SIG-M5 (cell line): ENCODE measurements around the gene ZNF318.

Source experiments
- DNase-seq: peaks from one replicate; lab custom pipeline; 2025; lab: John Stamatoyannopoulos, UW

Gene ZNF318

DNA sequence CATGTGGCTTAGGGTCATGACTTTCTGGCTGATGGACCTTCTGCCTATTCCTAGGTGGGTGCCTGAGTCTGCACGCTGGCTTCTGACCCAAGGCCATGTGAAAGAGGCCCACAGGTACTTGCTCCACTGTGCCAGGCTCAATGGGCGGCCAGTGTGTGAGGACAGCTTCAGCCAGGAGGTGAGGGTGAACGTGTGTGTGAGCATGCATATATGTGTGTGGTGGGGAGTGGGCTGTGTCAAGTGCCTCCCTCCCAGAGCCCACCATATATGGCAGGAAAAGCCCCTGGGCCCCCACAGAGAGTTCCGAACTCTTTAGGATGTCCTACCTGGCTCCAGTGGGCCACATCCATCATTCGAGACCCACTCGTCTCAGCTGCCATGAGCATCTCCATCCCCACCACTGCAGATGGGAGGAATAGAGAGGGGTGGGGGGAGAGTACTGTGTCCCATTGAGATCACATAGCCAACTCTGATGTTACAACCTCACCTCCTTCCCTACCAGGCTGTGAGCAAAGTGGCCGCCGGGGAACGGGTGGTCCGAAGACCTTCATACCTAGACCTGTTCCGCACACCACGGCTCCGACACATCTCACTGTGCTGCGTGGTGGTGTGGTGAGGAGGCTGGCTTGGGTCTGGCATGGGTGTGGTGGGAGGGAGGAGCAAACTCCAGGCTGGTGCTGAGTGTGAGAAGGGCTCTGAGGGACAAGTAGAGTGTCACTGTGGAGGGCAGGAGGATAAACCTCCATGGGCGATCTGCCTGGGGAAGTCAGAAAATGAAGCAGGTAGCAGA, 68.2 kb downstream of the ZNF318 start:
- no peak for DNase-seq

DNA sequence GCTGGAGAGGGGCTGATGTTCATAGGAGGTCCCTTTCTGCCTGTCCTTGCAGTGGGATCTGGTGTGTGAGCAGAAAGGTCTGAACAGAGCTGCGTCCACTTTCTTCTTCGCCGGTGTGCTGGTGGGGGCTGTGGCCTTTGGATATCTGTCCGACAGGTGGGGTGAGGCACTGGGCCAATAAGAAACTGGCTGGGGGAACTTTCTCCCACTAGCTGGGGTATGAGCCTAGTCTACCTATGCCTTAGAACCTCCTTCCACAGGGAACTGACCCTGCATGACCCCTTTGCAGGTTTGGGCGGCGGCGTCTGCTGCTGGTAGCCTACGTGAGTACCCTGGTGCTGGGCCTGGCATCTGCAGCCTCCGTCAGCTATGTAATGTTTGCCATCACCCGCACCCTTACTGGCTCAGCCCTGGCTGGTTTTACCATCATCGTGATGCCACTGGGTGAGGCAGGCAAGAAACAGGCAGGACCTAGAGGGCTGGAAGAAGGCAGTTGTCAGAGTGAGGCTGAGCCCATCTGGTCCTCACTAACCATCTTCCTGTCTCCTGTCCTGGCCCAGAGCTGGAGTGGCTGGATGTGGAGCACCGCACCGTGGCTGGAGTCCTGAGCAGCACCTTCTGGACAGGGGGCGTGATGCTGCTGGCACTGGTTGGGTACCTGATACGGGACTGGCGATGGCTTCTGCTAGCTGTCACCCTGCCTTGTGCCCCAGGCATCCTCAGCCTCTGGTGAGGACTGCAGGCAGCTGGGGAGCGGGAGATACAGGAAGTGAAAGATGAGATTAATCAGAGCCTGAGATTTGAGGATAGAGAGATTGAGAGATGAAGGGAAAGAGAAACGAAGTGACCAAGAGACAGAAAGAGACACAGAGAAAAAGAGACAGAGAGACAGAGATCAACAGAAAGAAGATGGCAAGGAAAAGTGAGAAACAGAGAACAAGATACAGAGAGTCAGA, 69.8 kb downstream of the ZNF318 start:
- no peak for DNase-seq

DNA sequence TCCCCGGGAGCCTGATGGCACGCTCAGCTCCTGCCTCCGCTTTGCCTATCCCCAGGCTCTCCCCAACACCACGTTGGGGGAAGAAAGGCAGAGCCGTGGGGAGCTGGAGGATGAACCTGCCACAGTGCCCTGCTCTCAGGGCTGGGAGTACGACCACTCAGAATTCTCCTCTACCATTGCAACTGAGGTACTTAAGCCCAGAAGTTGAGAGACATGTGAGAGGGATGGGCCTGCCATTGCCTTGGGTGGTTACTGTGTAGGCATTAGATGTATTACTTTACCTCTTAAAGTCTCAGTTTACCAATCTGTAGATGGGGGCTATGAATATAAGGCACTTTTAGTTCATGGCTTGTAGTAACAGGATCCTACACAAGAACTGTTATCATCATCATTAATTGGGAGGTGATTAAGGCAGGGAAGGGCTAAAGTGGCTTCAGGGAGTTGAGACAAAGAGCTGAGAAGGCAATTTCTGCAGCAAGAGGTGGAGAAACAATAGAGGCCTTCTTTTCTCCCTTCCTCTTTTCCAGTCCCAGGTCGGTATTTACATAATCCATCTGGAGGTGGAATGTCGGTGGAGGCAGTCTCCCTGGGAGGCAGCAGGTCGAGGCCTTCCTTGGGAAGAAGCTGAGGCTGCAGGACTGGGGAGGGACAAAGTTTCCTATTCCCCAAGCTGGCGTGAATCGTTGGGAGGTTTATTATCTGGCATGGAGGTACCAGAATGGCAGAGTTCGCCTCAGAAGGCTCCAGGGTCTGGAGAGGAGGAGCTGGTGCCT, 70.7 kb downstream of the ZNF318 start:
- DNase-seq: no peak

DNA sequence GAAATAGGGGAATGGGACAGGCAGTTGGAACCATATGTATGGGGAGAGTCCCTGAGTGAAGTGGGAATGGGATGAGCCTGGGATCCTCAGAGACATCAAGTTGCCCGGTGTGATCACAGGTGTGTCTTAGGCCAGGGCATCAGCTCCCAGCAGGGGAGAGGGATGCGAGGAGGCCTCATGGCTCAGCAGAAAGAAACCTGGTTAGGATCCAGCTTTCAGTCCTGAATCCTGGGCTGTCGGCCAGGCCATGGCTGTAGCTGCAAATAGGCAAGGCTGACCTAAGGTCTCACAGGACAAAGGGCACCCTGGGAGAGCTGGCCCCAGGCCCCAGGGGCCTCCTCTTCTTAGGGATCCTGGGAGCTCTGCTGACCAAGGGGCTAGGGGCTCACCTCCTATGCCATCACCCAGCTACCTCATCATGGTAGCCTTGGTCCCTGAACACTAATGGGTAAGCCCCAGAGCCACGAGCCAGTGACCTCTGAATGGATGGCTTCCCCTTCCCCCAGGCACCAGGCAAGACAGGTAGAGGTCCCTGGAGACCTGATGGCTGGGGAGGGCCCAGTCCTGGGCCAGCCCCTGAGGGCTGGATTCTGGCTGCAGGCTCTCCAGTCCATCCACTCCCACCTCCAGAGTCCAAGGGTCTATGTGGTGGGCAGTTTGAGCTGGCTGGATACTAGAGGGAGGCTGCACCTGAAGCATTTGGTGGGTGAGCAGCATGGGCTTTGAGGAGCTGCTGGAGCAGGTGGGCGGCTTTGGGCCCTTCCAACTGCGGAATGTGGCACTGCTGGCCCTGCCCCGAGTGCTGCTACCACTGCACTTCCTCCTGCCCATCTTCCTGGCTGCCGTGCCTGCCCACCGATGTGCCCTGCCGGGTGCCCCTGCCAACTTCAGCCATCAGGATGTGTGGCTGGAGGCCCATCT, 71.5 kb downstream of the ZNF318 start, which contains the start of gene SLC22A7:
TSS of gene SLC22A7 (plus strand) at position 617 of the 921 bp plus-strand sequence. CDS start at position 716, 99 bp downstream.
- DNase-seq: no peak

DNA sequence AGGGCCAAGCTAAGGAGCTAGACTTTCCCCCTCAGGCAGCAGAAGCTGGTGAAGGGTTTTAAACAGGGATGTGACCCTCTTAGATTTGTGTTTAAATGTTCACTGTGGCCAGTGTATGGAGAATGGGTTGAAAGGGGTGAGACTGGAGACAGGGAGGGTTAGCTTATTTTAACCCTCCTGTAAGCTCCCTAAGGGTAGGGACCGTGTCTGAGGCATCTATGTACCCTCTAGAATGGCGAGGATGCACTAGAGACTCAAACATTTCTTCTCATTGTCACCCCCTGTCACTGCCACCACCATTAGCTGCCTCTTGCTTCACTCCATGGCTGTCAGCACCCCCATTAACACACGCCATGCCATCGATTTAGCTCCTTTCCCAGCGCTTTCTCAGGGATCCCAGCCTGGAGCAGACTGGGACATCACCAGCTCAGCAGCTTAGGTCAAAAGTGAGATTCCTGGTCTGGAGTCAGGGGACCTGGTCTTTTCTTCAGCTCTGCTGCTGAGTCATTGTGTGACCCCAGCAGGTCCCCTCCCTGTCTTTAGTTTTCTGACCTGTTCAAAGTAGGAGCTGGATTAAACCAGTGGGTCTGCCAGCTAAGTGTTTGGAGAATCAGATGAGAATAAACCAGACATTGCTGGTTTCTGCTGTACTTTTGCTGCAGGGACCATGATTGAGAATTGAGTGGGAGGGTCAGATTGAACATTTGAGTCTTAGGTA, 72.5 kb downstream of the ZNF318 start:
- no peak for DNase-seq

DNA sequence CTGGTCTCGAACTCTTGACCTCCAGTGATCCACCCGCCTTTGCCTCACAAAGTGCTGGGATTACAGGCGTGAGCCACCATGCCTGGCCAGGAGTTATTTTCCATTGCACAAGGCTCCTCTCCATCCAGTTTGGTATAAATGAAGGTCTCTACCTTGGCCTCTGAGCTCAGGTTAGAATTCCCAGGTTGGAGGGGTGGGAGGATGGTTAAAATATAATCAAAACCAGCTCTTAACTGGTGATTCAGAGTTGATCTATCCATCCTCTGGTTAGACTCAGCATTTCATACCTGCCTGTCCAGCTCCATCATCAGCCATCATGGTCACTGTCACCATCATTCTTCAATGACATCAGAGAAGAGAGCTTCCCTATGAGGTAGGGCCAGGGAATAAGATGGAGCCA, 74.0 kb downstream of the ZNF318 start:
- no peak for DNase-seq

DNA sequence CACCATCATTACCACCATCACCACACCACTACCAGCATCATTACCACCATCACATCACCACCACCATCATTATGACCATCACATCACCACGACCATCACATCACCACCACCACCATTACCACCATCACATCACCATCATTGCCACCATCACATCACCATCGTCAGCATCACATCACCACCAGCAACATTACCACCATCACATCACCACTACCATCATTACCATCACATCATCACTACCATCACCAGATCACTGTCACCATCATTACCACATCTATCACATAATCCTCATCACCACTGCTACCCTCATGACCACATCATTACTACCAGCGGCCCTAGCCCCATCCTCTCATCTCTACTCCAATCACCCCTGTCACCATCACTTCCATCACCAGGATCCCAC, 74.9 kb downstream of the ZNF318 start:
- no peak for DNase-seq

DNA sequence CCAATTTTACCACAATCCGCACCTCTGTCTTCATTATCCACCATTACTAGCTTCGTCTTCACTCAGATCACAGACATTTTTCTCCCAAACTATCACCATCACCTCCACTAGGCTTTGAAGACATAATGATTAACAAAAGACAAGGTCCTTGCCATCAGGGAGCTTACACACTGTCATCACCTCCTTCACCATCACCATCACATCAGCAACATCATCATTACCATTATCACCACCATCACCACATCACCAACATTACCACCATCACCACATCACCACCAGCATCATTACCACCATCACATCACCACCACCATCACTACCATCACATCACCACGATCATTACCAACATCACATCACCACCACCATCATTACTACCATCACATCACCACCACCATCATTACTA, 75.7 kb downstream of the ZNF318 start:
- DNase-seq: no peak

DNA sequence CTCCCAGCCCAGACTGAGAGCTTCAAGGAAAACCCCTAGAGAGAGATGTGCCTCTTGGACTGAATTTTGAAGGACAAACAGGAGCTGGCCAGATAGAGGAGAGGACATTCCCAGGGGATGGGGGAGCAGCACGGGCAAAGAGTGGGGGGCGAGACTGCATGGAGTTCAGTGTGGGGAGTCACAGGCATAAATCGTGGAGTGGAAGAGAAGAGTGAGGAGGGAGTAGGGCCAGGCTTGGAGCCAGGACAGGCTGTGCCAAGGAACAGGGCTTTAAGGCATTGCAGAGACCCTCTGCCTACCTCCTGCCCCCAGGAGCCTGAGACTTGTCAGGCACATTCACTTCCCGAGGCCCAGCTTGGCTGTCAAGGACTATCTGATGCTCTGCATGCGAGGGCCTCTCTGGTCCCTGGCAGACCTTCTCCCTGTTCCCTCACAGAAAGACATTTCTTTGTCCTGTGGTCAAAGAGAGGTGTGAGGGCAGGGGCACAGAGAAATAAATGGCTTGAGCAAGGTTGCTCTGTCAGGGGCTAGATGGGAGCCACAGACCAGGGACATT, 76.6 kb downstream of the ZNF318 start:
- DNase-seq: no peak

DNA sequence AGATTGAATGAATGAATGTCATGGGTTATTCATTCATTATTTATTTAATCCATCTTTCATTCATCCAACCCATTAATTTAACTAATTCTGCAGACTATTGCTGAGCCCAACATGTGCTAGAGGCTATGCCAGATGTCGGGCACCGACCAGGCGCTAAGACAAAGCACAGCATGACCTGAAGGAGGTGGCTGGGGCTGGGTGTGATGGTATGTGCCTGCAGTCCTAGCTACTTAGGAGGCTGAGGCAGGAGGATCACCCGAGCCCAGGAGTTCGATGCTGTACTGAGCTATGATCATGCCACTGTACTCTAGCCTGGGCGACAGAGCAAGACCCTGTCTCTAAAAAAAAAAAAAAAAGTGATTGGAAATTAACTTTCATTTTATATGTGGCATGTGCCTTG, 77.1 kb downstream of the ZNF318 start:
- DNase-seq: no peak

DNA sequence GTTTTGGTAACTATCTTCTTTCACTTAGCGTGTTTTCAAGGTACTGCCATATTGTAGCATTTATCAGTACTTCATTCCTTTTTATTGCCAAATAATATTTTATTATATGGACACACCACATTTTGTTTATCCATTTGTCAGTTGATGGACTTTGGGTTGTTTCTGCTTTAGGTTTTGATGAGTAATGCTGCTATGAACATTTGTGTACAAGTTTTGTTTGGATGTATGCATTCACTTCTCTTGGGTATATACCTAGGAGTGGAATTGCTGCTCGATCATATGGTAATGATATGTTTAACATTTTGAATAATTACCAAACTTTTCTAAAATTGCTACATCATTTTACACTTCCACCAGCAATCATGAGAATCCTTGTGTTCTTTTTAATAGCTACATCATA, 77.7 kb downstream of the ZNF318 start:
- DNase-seq: no peak

DNA sequence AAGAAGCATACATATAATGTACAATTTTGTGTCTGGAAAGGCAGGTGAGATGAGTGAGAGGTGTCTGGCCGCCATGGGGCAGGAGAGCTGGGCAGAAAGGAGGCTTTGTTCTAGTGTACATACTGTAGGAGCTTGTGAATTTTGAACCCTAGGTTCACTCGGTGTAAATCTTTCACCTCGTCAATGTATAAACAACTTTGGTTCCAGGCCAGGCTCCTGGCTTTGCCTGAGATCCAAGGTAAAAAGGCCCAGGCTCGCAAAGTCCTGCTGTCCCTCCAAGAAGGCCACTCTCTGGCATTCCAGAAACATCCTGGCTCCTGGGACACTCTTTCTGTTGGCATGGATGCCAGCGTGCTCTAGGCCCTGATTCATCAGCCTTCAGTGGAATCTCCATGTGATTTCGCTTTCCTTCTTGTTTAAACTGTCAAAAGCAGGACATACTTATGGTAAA, 78.5 kb downstream of the ZNF318 start:
- DNase-seq: no peak

DNA sequence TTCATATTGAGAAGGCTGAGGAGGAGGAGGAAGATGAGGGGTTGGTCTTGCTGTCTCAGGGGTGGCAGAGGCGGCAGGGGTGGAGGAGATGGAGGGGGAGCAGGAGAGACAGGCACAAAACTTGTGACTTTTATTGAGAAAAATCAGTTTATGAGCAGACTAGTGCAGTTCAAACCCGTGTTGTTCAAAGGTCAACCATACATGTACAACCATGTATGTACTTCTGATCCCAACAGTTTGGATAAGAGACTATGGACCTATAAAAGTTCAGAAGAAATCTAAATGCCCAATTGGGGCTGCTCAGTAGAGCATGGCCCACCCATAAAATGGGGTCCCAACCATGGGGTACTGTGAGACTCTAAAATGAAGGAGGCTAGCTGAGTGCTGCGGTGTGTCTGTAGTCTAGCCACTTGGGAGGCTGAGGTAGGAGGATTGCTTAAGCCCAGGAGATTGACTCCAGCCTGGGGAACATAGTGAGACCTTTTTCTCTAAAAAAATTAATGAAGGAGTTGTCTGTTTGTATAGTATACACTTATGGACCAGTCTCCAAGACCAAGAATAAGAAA, 79.0 kb downstream of the ZNF318 start:
- DNase-seq: no peak

DNA sequence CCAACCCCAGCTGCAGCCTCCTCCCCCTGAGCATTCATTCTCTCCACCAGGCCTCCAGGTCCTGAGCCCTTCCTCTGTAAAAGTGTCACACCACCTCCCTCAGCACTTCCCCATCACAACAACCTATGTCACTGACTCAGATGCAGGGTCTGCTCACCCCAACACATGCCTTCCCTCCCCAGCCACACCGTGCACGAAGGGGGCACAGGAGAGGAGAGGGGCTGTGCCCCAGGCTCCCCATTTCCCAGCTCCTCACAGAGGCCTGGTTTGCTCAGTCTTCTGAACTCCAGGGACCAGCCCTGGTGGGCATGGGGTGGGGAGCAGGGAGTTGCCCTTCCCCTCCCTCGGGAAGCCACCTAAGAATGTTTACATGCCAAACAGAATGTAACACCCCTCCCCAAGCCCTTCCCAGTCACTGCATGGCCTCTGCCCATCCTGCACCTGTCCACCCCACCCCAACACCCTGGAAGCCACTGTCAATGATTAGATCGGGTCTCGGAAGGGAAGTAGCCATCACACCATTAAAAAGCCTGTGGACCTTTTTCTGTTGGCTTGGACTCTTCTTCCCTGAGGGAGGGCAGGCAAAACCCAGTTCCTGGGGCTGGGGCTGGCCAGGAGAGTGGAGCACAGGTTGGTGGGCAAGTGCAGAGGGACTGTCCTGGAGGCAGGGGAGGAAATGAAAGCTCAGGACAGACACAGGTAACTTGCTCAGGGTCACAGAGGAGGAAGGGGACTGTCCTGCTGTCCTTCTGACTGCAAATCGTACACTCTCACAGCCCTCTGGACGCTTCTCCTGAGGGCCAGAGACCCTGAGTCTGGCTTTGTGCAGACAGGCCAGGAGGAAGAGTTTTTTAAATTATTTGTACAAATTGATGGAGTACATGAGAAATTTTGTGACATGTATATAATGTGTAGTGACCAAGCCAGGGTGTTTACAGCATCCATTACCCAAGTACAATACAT, 81.4 kb downstream of the ZNF318 start:
- no peak for DNase-seq

DNA sequence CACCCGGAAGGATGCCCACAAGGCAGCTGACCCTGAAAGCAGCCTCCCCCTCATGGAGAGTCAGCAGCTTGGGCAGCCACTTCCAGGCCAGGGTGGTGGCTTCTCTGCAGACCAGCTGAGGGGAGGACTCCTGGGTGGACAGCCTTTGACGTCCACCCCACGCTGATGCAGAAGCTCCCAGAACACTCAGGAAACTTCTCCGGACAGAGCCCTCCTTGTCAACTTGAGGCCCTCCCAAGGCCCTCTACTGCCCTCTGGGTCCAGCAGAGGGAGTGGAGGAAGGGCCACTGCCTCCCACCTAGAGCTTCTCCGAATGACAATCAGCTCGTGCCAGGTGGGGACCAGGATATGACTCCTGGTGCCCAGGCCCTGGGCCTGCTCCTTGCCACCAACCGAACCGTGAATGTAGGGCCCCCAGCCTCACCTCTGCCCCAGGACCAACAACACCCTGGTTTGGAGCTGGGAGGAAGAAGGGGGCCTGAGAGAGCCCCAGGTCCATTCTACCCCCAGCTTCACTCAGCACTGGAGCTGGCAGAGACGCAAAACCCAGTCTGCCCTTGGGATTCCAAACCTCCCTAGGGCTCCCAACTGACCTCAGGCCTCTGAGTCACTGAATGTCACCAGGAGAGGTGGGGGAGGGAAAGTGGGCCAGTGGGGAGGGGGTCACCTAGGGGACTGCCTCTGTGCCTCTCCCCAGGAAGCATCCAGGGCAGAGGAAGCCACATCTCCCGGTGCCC, 82.3 kb downstream of the ZNF318 start:
- DNase-seq: no peak

DNA sequence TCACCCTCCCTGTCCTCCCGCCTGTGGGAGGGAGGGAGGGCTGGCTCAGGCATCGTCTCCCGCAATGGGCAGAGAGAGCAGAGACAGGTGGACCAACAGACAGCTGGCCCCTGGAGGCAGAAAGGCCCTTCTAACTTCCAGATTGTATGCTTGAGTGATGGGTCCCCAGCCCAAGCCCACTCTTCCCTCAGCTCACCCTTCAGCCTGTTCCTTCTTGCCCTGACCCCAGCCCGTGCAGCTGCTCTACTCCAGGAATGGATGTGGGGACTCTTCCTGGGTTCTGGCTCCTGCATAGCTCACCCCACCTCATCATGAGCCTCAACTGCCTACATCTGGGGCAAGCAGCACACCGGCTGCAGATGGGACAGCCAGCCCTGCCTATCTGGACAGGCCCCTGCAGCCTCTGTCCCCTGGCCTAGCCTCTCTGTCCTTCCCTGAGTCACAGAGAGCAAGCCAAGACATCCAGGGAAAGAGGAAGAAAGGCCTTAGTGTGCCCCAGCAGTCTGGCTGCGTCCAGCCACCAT, 82.9 kb downstream of the ZNF318 start:
- no peak for DNase-seq
